ENCODE measurements around the gene SPATA31C1.
"Not testable (repeated sequence)": the region's sequence is repeated elsewhere in the genome, so short reads cannot be mapped to it uniquely, and the experiment has no call there.

The SPATA31C1 gene

DNA sequence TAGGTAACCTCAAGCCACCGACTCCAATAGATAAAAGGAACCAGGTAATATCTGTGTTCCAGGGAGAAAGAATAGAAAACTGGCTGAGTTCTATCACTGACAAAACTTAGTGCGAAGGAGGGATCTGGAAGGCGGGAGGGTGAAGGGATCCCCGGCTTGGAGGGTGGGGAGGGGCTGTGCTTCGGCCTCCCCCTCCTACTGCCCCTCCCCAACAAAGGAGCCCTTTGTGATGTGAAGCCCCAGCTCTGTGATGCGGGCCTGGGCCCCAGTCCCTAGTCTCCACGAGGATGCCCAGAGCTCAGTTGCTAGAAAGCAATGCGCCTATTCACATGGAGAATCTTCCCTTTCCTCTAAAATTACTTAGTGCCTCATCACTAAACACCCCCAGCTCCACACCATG, at the start of gene SPATA31C1:
TSS of gene SPATA31C1 (plus strand) at position 301 of the 400 bp plus-strand sequence.
- DNase-seq = not testable (repeated sequence)

GRCh38 chr9:87868175-87868574, 49.6 kb upstream of the SPATA31C1 start:
- no peak for DNase-seq

- no peak for DNase-seq
Measured at GRCh38 chr9:87868635-87869034, 49.1 kb upstream of the SPATA31C1 start.

DNA sequence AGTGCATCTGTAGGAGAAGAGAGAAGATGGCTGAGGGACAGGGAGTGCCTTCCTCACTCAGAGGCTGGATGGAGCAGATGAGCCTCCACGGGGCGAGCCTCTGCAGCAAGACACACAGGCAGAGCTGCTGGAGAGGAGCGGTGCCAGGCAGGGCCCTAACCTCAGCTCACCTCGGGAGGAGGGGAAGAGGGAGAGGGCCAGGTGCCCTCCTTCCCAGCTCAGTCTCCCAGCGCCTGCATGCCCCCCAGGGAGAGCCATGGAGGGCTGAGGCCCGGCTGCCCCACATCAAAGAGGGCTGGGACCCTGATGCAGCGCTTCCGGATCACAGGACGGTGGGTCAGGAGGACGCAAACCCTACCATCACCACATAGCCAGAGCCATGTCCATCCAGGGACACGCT, 48.7 kb upstream of the SPATA31C1 start:
- no peak for DNase-seq

DNA sequence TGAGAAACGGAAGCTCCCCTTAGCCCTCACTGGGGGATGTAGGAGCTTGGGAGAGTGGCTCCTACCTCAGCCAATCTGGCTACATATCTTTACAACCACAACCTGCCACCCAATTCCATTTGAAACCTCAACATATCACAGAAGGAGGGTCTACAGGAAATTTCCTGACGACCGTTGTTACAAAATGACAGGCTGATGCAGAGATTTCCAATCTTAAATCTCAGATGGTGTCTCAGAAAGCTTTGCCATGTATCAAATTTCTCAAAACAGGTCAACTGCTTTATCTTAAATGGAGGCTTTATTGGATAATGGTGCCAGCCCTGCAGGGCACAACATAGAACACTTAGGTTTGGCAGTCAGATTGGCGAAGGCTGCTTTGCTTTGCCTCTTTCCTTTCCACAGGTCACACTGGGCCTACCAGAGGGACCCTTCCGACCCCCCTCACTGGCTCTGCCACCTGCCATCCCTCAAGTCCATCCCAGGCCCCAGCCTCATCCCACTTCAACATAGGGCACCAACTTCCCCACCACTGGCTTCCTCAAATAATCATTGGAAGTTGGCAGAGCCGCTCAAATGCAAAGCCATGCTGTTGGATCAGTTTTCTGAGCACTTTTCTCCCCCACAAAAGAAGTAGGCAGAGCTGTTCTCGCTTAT, 46.2 kb upstream of the SPATA31C1 start:
- no peak for DNase-seq

GRCh38 chr9:87872079-87872624, 45.6 kb upstream of the SPATA31C1 start:
- no peak for DNase-seq

- DNase-seq = no peak
Measured at GRCh38 chr9:87873607-87874303, 44.0 kb upstream of the SPATA31C1 start.

- DNase-seq = no peak
Measured at GRCh38 chr9:87874304-87874623, 43.5 kb upstream of the SPATA31C1 start.

GRCh38 chr9:87875060-87875459, 42.7 kb upstream of the SPATA31C1 start:
- no peak for DNase-seq

- DNase-seq = no peak
Measured at GRCh38 chr9:87875831-87876545, 41.8 kb upstream of the SPATA31C1 start.

GRCh38 chr9:87876708-87877107, 41.1 kb upstream of the SPATA31C1 start:
- no peak for DNase-seq

GRCh38 chr9:87878989-87879511, 38.7 kb upstream of the SPATA31C1 start:
- DNase-seq = no peak

DNA sequence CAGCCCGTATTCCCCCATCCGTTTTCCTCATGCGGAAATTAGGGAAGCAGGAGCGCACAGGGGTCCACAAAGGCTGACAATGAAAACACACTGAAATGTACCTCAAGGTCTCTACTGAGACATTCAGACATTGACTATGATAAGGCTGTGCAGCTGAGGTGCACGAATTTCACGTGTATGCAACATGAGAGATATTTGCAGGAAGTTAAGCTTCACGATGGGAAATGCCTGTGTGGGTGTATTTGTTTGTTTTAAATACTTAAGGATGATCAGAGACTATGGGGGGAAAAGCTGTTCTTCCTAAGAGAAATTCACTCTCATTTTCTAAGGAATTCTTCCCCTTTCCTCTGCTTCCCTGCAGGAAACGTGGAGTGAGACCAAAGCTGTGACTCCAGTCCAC, 37.6 kb upstream of the SPATA31C1 start:
- no peak for DNase-seq

DNA sequence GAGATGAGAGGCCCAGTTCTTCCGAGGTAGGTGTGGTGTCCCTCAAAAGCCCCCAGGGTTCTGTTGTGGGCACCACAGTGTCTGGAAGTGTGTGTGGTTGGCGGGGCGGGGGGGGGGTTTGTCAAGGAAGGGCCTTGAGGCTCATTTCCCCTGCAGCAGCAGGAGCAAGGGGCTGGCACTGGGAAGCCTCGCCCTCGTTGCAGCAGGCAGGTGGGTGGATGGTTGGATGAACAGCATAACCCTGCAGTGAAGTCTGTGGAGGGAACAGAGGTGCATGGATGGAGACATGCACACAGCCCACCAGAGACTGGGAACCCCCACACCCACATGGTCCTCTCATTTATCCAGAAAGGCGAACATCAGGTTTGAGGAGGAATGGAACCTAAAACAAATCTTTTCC, 37.1 kb upstream of the SPATA31C1 start:
- no peak for DNase-seq

- DNase-seq = no peak
Measured at GRCh38 chr9:87882627-87883026, 35.1 kb upstream of the SPATA31C1 start, which contains the start of gene SPATA31E1. SPATA31E1 (plus strand) TSS chr9:87882877; CDS start chr9:87882892, 15 bp downstream.

- DNase-seq = no peak
Measured at GRCh38 chr9:87883274-87883673, 34.5 kb upstream of the SPATA31C1 start.

GRCh38 chr9:87883990-87884389, 33.8 kb upstream of the SPATA31C1 start:
- no peak for DNase-seq

- no peak for DNase-seq
Measured at GRCh38 chr9:87884578-87885459, 32.9 kb upstream of the SPATA31C1 start.

- DNase-seq = no peak
Measured at GRCh38 chr9:87885484-87886189, 32.1 kb upstream of the SPATA31C1 start.

GRCh38 chr9:87886210-87886932, 31.4 kb upstream of the SPATA31C1 start:
- no peak for DNase-seq
